ENCODE data around the gene MARCHF3.
"Not testable (repeated sequence)": the region's sequence is repeated elsewhere in the genome, so short reads cannot be mapped to it uniquely, and the experiment has no call there.

The MARCHF3 gene

GRCh38 chr5:126872561-126873354 is 157.6 kb downstream of the MARCHF3 start:
- DNase-seq (ENCODE audit: low read depth), result no peak

- no peak for DNase-seq (ENCODE audit: low read depth)
Observed at GRCh38 chr5:126871441-126871840, 158.9 kb downstream of the MARCHF3 start.

GRCh38 chr5:126869005-126869451 is 161.3 kb downstream of the MARCHF3 start:
- DNase-seq (ENCODE audit: low read depth), result no peak

- no peak for DNase-seq (ENCODE audit: low read depth)
Observed at GRCh38 chr5:126868338-126869004, 161.9 kb downstream of the MARCHF3 start.

GRCh38 chr5:126866851-126867636 is 163.3 kb downstream of the MARCHF3 start:
- DNase-seq (ENCODE audit: low read depth), result no peak

GRCh38 chr5:126865299-126865698 is 165.1 kb downstream of the MARCHF3 start:
- peak; percentile 39 for DNase-seq (ENCODE audit: low read depth)

- no peak for DNase-seq (ENCODE audit: low read depth)
Observed at GRCh38 chr5:126864042-126864688, 166.2 kb downstream of the MARCHF3 start.

GRCh38 chr5:126863402-126863801 is 167.0 kb downstream of the MARCHF3 start:
- DNase-seq (ENCODE audit: low read depth), result no peak

GRCh38 chr5:126858441-126858840 is 171.9 kb downstream of the MARCHF3 start:
- no peak for DNase-seq (ENCODE audit: low read depth)

GRCh38 chr5:126857472-126858410 is 172.6 kb downstream of the MARCHF3 start:
- DNase-seq (ENCODE audit: low read depth), result no peak

GRCh38 chr5:126855266-126855665 is 175.1 kb downstream of the MARCHF3 start:
- DNase-seq (ENCODE audit: low read depth), result no peak

GRCh38 chr5:126854526-126855110 is 175.7 kb downstream of the MARCHF3 start:
- no peak for DNase-seq (ENCODE audit: low read depth)

- DNase-seq (ENCODE audit: low read depth), result not testable (repeated sequence)
Observed at GRCh38 chr5:126853541-126854307, 176.6 kb downstream of the MARCHF3 start.

GRCh38 chr5:126852841-126853271 is 177.5 kb downstream of the MARCHF3 start:
- no peak for DNase-seq (ENCODE audit: low read depth)

- no peak for DNase-seq (ENCODE audit: low read depth)
Observed at GRCh38 chr5:126852091-126852571, 178.2 kb downstream of the MARCHF3 start.

- no peak for DNase-seq (ENCODE audit: low read depth)
Observed at GRCh38 chr5:126851501-126852011, 178.8 kb downstream of the MARCHF3 start.

GRCh38 chr5:126849101-126849678 is 181.2 kb downstream of the MARCHF3 start:
- no peak for DNase-seq (ENCODE audit: low read depth)

GRCh38 chr5:126848253-126848652 is 182.1 kb downstream of the MARCHF3 start:
- no peak for DNase-seq (ENCODE audit: low read depth)

- DNase-seq (ENCODE audit: low read depth), result no peak
Observed at GRCh38 chr5:126847826-126848251, 182.5 kb downstream of the MARCHF3 start.

Data from GM04504 (cell line).